Gastrocnemius medialis (tissue), 4 donors: ENCODE measurements around the gene GSK3B. TPM values are rescaled to one million over a fixed set of nuclear protein-coding genes. Genes with fewer than 3 reads are reported as not detected.

Experiments
- ATAC-seq, 2 donors: fragments of 150-250 bp; one replicate each; pipeline ENCODE4 v1.9.1; 2016
- DNase-seq, 2 donors: peaks; one replicate each; pipeline ENCODE4 v3.0.0-alpha.2; 2019
- H3K27ac ChIP-seq, 4 donors: fragments of 200-600 bp; sonication (generic); 1 replicate in 1 of 4; 2 replicates in 3 of 4; pipeline ENCODE4 v1.5.1; 2016 to 2018; ENCODE audit warnings: mild to moderate bottlenecking in 2 of 4, moderate library complexity in 1 of 4
- H3K27me3 ChIP-seq, 3 donors: fragments of 200-600 bp; sonication (generic) in 2 of 3; 1 replicate in 1 of 3; 2 replicates in 2 of 3; pipeline versions ENCODE4 v1.5.1 to v1.6.0; 2016 to 2019; ENCODE audit warnings: mild to moderate bottlenecking in 1 of 3, moderate library complexity in 1 of 3
- H3K36me3 ChIP-seq, 2 donors: fragments of 200-600 bp; sonication (generic) in 1 of 2; one replicate each; pipeline ENCODE4 v1.5.1; 2017 to 2018
- H3K4me1 ChIP-seq, 2 donors: fragments of 200-600 bp; sonication (generic) in 1 of 2; one replicate each; pipeline ENCODE4 v1.5.1; 2016 to 2017; ENCODE audit warnings: mild to moderate bottlenecking in 2 of 2
- H3K4me3 ChIP-seq, 4 donors: fragments of 200-600 bp; sonication (generic) in 3 of 4; 1 replicate in 1 of 4; 2 replicates in 3 of 4; pipeline ENCODE4 v1.5.1; 2016 to 2019; ENCODE audit warnings: mild to moderate bottlenecking in 2 of 4
- H3K9me3 ChIP-seq, 3 donors: fragments of 200-600 bp; sonication (generic) in 2 of 3; 1 replicate in 1 of 3; 2 replicates in 2 of 3; pipeline ENCODE4 v1.5.1; 2016 to 2019
- CTCF ChIP-seq, 5 experiments: fragments of 450-650 bp in 3 of 5; fragments of 200-600 bp in 2 of 5; sonication (generic) in 2 of 5; IDR thresholded peaks in 4 of 5; conservative IDR thresholded peaks in 1 of 5; 1 replicate in 4 of 5; 2 replicates in 1 of 5; pipeline ENCODE4 v1.5.1; 2016 to 2019; ENCODE audit warnings: antibody characterized with exemption in 5 of 5, mild to moderate bottlenecking in 3 of 5, moderate library complexity in 3 of 5
- POLR2A ChIP-seq, 2 donors: fragments of 450-650 bp; IDR thresholded peaks; one replicate each; pipeline ENCODE4 v1.6.1; 2017; ENCODE audit warnings: antibody characterized with exemption in 2 of 2, mild to moderate bottlenecking in 2 of 2, moderate library complexity in 2 of 2
- in situ Hi-C, 4 donors: fragments of 200-750 bp; cut with MboI; loops; one replicate each; pipeline versions ENCODE4 v1.15.0 to v1.8.0; 2017; ENCODE audit warnings: low sequenced_read_pairs in 4 of 4
- intact Hi-C: fragments of 100-400 bp; cut with DNase I; formaldehyde crosslinking; loops from one replicate; pipeline ENCODE4 v1.15.1; 2023; ENCODE audit warnings: low total_unique reads
- total RNA-seq, 4 donors: library from RNA; depleted of rRNA; stranded (reverse); fragments of >200 nt; gene quantifications; one replicate each; pipeline versions ENCODE4 v1.1.0 to v1.2.3, GENCODE V29; 2016

GSK3B gene
- 10 to 100 TPM; 30.7 to 47.4 (median 35.4) TPM for total RNA-seq

- H3K9me3 ChIP-seq, result no peaks in the 10 kb centered on the region
- DNase-seq (peak; percentile 58 to 75), ATAC-seq (peak; percentile 74 to 75)
- no peaks in the 10 kb centered on the region for H3K27me3 ChIP-seq
- peak; percentile 92 to 93 for TF ChIP-seq POLR2A (IDR thresholded peaks at IDR 0.05)
- no peak for TF ChIP-seq CTCF (IDR thresholded peaks at IDR 0.05 in 4 of 5, conservative IDR thresholded peaks at IDR 0.05 in 1 of 5)
- peaks cover 32 to 44% of the 10 kb centered on the region in 2 donors for H3K4me1 ChIP-seq
- in situ Hi-C loops (loop anchor here in 2 of 4 donors (10.0 to 25.0 kb wide), 4 partner anchors 111 to 632 kb away; partner anchors contain the start of genes COX17 (in 1 of the 2), POGLUT1 (in 1 of the 2) and TMEM39A (in 1 of the 2)), intact Hi-C loops (loop anchor here (1.0 to 10.0 kb wide), 4 partner anchors 105 to 629 kb away; partner anchors contain the start of genes CFAP91, LRRC58, POGLUT1 and TMEM39A)
- H3K27ac ChIP-seq, result peak within 1 kb of the TSS; percentile 90 to 99 (median 98)
- H3K4me3 ChIP-seq, result peak within 1 kb of the TSS; percentile 86 to 94 (median 90)
- no peaks in the 10 kb centered on the region for H3K36me3 ChIP-seq
Measured at GRCh38 chr3:120093911-120094775, at the start of gene GSK3B. Gene GSK3B (minus strand): TSS chr3:120094447. CDS start chr3:120093434, 1,013 bp downstream.

GRCh38 chr3:120143676-120144075 lies 49.4 kb upstream of the GSK3B start:
- intact Hi-C loops, result no loop called here
- H3K4me3 ChIP-seq, result no peak overlapping the region
- H3K4me1 ChIP-seq, result peaks cover 12 to 17% of the 10 kb centered on the region in 2 donors
- DNase-seq, result no peak
- no peaks in the 10 kb centered on the region for H3K9me3 ChIP-seq
- H3K27ac ChIP-seq, result no peak overlapping the region
- H3K27me3 ChIP-seq, result no peaks in the 10 kb centered on the region
- ATAC-seq, result no peak
- H3K36me3 ChIP-seq, result no peaks in the 10 kb centered on the region
- no peak for TF ChIP-seq POLR2A (IDR thresholded peaks at IDR 0.05)
- TF ChIP-seq CTCF (IDR thresholded peaks at IDR 0.05 in 4 of 5, conservative IDR thresholded peaks at IDR 0.05 in 1 of 5), result no peak
- in situ Hi-C loops, result no loop called here

- Histone ChIP-seq H3K36me3 (no peaks in the 10 kb centered on the region), H3K4me1 (peaks cover 3 to 6% of the 10 kb centered on the region in 2 donors), H3K27ac (no peak overlapping the region), H3K9me3 (no peaks in the 10 kb centered on the region), H3K27me3 (no peaks in the 10 kb centered on the region), H3K4me3 (no peak overlapping the region)
- TF ChIP-seq CTCF (IDR thresholded peaks at IDR 0.05 in 4 of 5, conservative IDR thresholded peaks at IDR 0.05 in 1 of 5) (no peak), POLR2A (IDR thresholded peaks at IDR 0.05) (no peak)
- ATAC-seq, result no peak
- intact Hi-C loops (no loop called here), in situ Hi-C loops (no loop called here)
- no peak for DNase-seq
Measured at GRCh38 chr3:120142236-120142635, 48.0 kb upstream of the GSK3B start.

- Histone ChIP-seq H3K4me3 (no peak overlapping the region), H3K27me3 (no peaks in the 10 kb centered on the region), H3K27ac (no peak overlapping the region), H3K36me3 (no peaks in the 10 kb centered on the region), H3K9me3 (no peaks in the 10 kb centered on the region), H3K4me1 (no peaks in the 10 kb centered on the region)
- TF ChIP-seq POLR2A (IDR thresholded peaks at IDR 0.05) (no peak), CTCF (IDR thresholded peaks at IDR 0.05 in 4 of 5, conservative IDR thresholded peaks at IDR 0.05 in 1 of 5) (no peak)
- in situ Hi-C loops, result no loop called here
- DNase-seq (no peak), ATAC-seq (no peak)
- intact Hi-C loops, result no loop called here
Measured at GRCh38 chr3:120140098-120140742, 46.0 kb upstream of the GSK3B start.
